ENCODE data around the gene DENND5A. TPM values are rescaled to one million over a fixed set of nuclear protein-coding genes. Genes with fewer than 3 reads are reported as not detected.

The DENND5A gene
- total RNA-seq, 1 experiment from 2014 or later = 136 TPM

GRCh38 chr11:9089061-9089460 lies 176.1 kb downstream of the DENND5A start:
- intact Hi-C loops (cut with micrococcal nuclease; ENCODE audit: unreplicated experiment) = no loop called here
- BruUV-seq (replicated peaks) = no TSS peak

More at GRCh38 chr11:9089061-9089460, 176.1 kb downstream of the DENND5A start:
- TF ChIP-seq TCF7L2 (IDR thresholded peaks at IDR 0.05; ENCODE audit: low read depth, low read length) (no peak), CTCF (IDR thresholded peaks at IDR 0.05) (no peak), SIN3A (IDR thresholded peaks at IDR 0.05; ENCODE audit: borderline replicate concordance, insufficient read depth, low read depth, low read length) (no peak), POLR2AphosphoS5 (IDR thresholded peaks at IDR 0.05; ENCODE audit: low read depth, low read length) (no peak), REST (IDR thresholded peaks at IDR 0.05; ENCODE audit: insufficient read depth in 1 of 2, low read depth in 2 of 2, low read length in 1 of 2) (no peak)
- DNase-seq (ENCODE audit: low read depth, low spot score) (no peak), ATAC-seq (no peak)
- Histone ChIP-seq H3K36me3 (ENCODE audit: control insufficient read depth, insufficient read depth, low read length) (no peaks in the 10 kb centered on the region), H3K4me3 (ENCODE audit: low read depth in 2 of 2, low read length in 2 of 2) (no peak overlapping the region), H3K27ac (ENCODE audit: low read length) (no peak overlapping the region), H3K9me3 (ENCODE audit: control insufficient read depth, insufficient read depth, low read depth, low read length) (no peaks in the 10 kb centered on the region), H3K4me1 (ENCODE audit: control insufficient read depth, insufficient read depth, low read length) (peaks cover 11% of the 10 kb centered on the region; the same call in 1 of the 2 replicates), H3K27me3 (ENCODE audit: control insufficient read depth, insufficient read depth, low read length) (peaks cover 7% of the 10 kb centered on the region; the same call in 1 of the 2 replicates)
- POLR2A ChIA-PET = interaction anchor here (0.6 to 1.1 kb wide), 2 partner anchors 10 to 1397 kb away, joined by 3 read pairs; no protein-coding TSS in a partner anchor
- CTCF ChIA-PET = interaction anchor here (0.6 to 1.5 kb wide), 2 partner anchors 11 to 49 kb away, joined by 3 to 4 read pairs; no protein-coding TSS in a partner anchor
- in situ Hi-C loops (cut with HindIII; ENCODE audit: low pct_unique_long_range_greater_than_20kb, low sequenced_read_pairs) = no loop called here

Small RNA genes within 50 kb of the gene (microRNA-seq; reads per million reads assigned to microRNA genes)
- gene MIR5691 (ENCODE audit: unreplicated experiment) = not detected

Other genes with a start within 250 kb of the DENND5A start
- gene SCUBE2, start 173.8 kb downstream of the DENND5A start, total RNA-seq (2021; ENCODE audit: unreplicated experiment) = 2.8 TPM
- 126 TPM for gene TMEM41B, start 49.2 kb upstream of the DENND5A start, total RNA-seq (2021; ENCODE audit: unreplicated experiment)
- gene IPO7, start 119.3 kb upstream of the DENND5A start, total RNA-seq (2021; ENCODE audit: unreplicated experiment) = 273 TPM
- 30.2 TPM for gene ZNF143, start 195.7 kb upstream of the DENND5A start, total RNA-seq (2021; ENCODE audit: unreplicated experiment)

Measured in Panc1 (cell line).